SU-DHL-6 (cell line): ENCODE measurements around the gene DYNLT2.

Source experiments
- EZH2phosphoT487 ChIP-seq: fragments of 200-600 bp; sonication (generic), shearing (Covaris generic); conservative IDR thresholded peaks from 2 replicates; pipeline ENCODE4 v1.6.1; 2018; ENCODE audit warnings: mild to moderate bottlenecking, antibody characterized with exemption, low read length, moderate library complexity, mixed read lengths
- TF ChIP-seq, protein P1 (sequence below): fragments of 200-600 bp; sonication (generic); IDR thresholded peaks from one replicate; pipeline ENCODE4 v1.5.1; 2017; ENCODE audit warnings: antibody characterized with exemption, mild to moderate bottlenecking, low read length, moderate library complexity; ENCODE audit not compliant: insufficient read depth, poor library complexity, severe bottlenecking

GRCh38 chr6:169720207-169720855 lies 31.0 kb downstream of the DYNLT2 start:
- TF ChIP-seq, protein P1, sequence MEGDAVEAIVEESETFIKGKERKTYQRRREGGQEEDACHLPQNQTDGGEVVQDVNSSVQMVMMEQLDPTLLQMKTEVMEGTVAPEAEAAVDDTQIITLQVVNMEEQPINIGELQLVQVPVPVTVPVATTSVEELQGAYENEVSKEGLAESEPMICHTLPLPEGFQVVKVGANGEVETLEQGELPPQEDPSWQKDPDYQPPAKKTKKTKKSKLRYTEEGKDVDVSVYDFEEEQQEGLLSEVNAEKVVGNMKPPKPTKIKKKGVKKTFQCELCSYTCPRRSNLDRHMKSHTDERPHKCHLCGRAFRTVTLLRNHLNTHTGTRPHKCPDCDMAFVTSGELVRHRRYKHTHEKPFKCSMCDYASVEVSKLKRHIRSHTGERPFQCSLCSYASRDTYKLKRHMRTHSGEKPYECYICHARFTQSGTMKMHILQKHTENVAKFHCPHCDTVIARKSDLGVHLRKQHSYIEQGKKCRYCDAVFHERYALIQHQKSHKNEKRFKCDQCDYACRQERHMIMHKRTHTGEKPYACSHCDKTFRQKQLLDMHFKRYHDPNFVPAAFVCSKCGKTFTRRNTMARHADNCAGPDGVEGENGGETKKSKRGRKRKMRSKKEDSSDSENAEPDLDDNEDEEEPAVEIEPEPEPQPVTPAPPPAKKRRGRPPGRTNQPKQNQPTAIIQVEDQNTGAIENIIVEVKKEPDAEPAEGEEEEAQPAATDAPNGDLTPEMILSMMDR: no peak
- TF ChIP-seq EZH2phosphoT487: no peak
